Erythroblast (primary cell): ENCODE measurements around the gene SRRM2.

Experiments used
- GATA1 ChIP-seq: IDR thresholded peaks from 2 replicates; pipeline ENCODE4 v1.6.1; 2011; ENCODE audit warnings: low read depth, mild to moderate bottlenecking, control low read depth, low read length, moderate library complexity
- POLR2A ChIP-seq: IDR thresholded peaks from 2 replicates; pipeline ENCODE4 v1.6.1; 2011; ENCODE audit warnings: mild to moderate bottlenecking, low read length

DNA sequence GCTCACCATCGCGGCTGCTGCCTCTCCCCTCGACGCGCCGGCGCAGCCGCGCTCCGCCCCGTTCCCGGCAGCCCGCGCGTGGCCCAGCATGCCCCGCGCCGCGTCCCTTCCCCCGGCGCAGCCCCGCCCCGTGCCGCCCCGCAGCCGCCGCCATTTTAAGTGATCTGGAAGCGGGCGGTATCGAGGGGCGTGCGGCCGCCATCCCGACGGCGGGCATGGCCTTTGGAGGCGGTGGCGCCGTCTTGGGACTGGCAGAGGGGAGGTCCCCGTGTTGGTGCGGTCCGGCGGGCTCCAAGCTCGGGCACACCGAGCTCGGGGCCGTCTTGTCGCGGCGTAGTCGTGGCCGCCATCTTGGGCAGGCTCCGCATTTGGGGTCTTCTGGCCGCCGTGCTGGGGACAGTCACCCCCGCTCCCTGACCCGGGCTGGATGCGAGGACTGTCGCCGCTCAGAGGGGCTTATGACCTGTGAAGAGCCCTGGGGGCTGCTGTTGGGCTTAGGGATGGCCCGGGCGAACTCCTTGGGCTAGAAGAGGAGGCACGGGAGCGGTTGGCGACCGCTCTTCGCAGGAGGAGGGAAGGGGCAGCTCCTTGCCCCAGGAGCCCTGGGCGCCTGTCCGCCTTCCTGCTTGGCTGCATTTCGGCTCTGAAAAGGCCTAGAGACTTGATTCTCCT, 24.9 kb downstream of the SRRM2 start, which contains the start of gene ELOB:
- TF ChIP-seq POLR2A (peak; percentile 72), GATA1 (no peak)
